Measurements from ENCODE around the gene NOD1.
A peak's percentile ranks its signal among the peaks of the same experiment; 100 is the strongest.

The NOD1 gene

GRCh38 chr7:30503274-30504212 is 25.0 kb upstream of the NOD1 start:
- H3K4me3 ChIP-seq (ENCODE audit: severe bottlenecking): peak overlapping the region; percentile 76
- H3K27me3 ChIP-seq (ENCODE audit: insufficient read depth, poor library complexity, severe bottlenecking): no peaks in the 10 kb centered on the region
- no peaks in the 10 kb centered on the region for H3K9me3 ChIP-seq (ENCODE audit: severe bottlenecking)
- H3K27ac ChIP-seq (ENCODE audit: poor library complexity, severe bottlenecking): peak overlapping the region; percentile 59
- no peak for DNase-seq (ENCODE audit: low spot score)
- no peak for ATAC-seq (ENCODE audit: low read depth)
- peaks cover 35% of the 10 kb centered on the region for H3K36me3 ChIP-seq (ENCODE audit: low read depth)
- no peak for TF ChIP-seq CTCF (IDR thresholded peaks at IDR 0.05; ENCODE audit: poor library complexity, severe bottlenecking)
- peaks cover 14% of the 10 kb centered on the region for H3K4me1 ChIP-seq (ENCODE audit: insufficient read depth, poor library complexity, severe bottlenecking)

- H3K4me1 ChIP-seq (ENCODE audit: insufficient read depth, poor library complexity, severe bottlenecking): peaks cover 14% of the 10 kb centered on the region
- peaks cover 41% of the 10 kb centered on the region for H3K36me3 ChIP-seq (ENCODE audit: low read depth)
- no peaks in the 10 kb centered on the region for H3K27me3 ChIP-seq (ENCODE audit: insufficient read depth, poor library complexity, severe bottlenecking)
- DNase-seq (ENCODE audit: low spot score) (no peak), ATAC-seq (ENCODE audit: low read depth) (no peak)
- no peak for TF ChIP-seq CTCF (IDR thresholded peaks at IDR 0.05; ENCODE audit: poor library complexity, severe bottlenecking)
- no peaks in the 10 kb centered on the region for H3K9me3 ChIP-seq (ENCODE audit: severe bottlenecking)
- H3K4me3 ChIP-seq (ENCODE audit: severe bottlenecking): peak overlapping the region; percentile 3
- no peak overlapping the region for H3K27ac ChIP-seq (ENCODE audit: poor library complexity, severe bottlenecking)
These were observed 24.1 kb upstream of the NOD1 start for GRCh38 chr7:30502470-30503251.

GRCh38 chr7:30501264-30501663 is 22.7 kb upstream of the NOD1 start:
- H3K27me3 ChIP-seq (ENCODE audit: insufficient read depth, poor library complexity, severe bottlenecking): no peaks in the 10 kb centered on the region
- no peaks in the 10 kb centered on the region for H3K9me3 ChIP-seq (ENCODE audit: severe bottlenecking)
- ATAC-seq (ENCODE audit: low read depth) (no peak), DNase-seq (ENCODE audit: low spot score) (no peak)
- H3K4me1 ChIP-seq (ENCODE audit: insufficient read depth, poor library complexity, severe bottlenecking): peaks cover 14% of the 10 kb centered on the region
- TF ChIP-seq CTCF (IDR thresholded peaks at IDR 0.05; ENCODE audit: poor library complexity, severe bottlenecking): no peak
- H3K27ac ChIP-seq (ENCODE audit: poor library complexity, severe bottlenecking): no peak overlapping the region
- no peak overlapping the region for H3K4me3 ChIP-seq (ENCODE audit: severe bottlenecking)
- peaks cover 54% of the 10 kb centered on the region for H3K36me3 ChIP-seq (ENCODE audit: low read depth)

- no peak overlapping the region for H3K4me3 ChIP-seq (ENCODE audit: severe bottlenecking)
These were observed 14.6 kb upstream of the NOD1 start for GRCh38 chr7:30493228-30493627.

More at GRCh38 chr7:30493228-30493627, 14.6 kb upstream of the NOD1 start:
- peaks cover 3% of the 10 kb centered on the region for H3K4me1 ChIP-seq (ENCODE audit: insufficient read depth, poor library complexity, severe bottlenecking)
- peaks cover 18% of the 10 kb centered on the region for H3K36me3 ChIP-seq (ENCODE audit: low read depth)
- TF ChIP-seq CTCF (IDR thresholded peaks at IDR 0.05; ENCODE audit: poor library complexity, severe bottlenecking): no peak
- H3K27me3 ChIP-seq (ENCODE audit: insufficient read depth, poor library complexity, severe bottlenecking): no peaks in the 10 kb centered on the region
- no peak overlapping the region for H3K27ac ChIP-seq (ENCODE audit: poor library complexity, severe bottlenecking)
- H3K9me3 ChIP-seq (ENCODE audit: severe bottlenecking): peaks cover 7% of the 10 kb centered on the region
- ATAC-seq (ENCODE audit: low read depth): no peak
- no peak for DNase-seq (ENCODE audit: low spot score)
